Panc1 (cell line): Measurements from ENCODE around the gene PACSIN1. TPM values are rescaled to one million over a fixed set of nuclear protein-coding genes. Genes with fewer than 3 reads are reported as not detected.

Experiments used
- ATAC-seq: fragments of 200-7000 bp; cut with Tn5 transposase; 2 replicates; pipeline ENCODE4 v1.9.1; 2020; ENCODE audit warnings: mild to moderate bottlenecking, moderate library complexity
- BruUV-seq: library from RNA; stranded (reverse); fragments of 400-500 nt; replicated peaks from 2 replicates; lab custom pipeline; 2021; lab: Mats Ljungman, UMichigan
- CTCF ChIA-PET: fragments of 300-600 bp; sonication (Branson Sonifier 250); formaldehyde crosslinking; loops from one replicate; lab custom pipeline; 2022; ENCODE audit warnings: antibody characterized with exemption; lab: Charles Lee
- POLR2A ChIA-PET: fragments of 300-600 bp; sonication (Branson Sonifier 250); formaldehyde crosslinking; loops from one replicate; lab custom pipeline; 2022; ENCODE audit warnings: antibody characterized with exemption; lab: Charles Lee
- DNase-seq: peaks from one replicate; pipeline ENCODE4 v3.0.0-alpha.2; 2010; ENCODE audit warnings: low read depth, low spot score
- H3K27ac ChIP-seq: 2 replicates; pipeline ENCODE4 v1.5.1; 2011; ENCODE audit warnings: mild to moderate bottlenecking, low read length, inconsistent platforms
- H3K27me3 ChIP-seq: fragments of 200-500 bp; sonication (Bioruptor generic); 2 replicates; pipeline ENCODE4 v1.6.0; 2014; ENCODE audit warnings: low read length, inconsistent platforms; ENCODE audit not compliant: control insufficient read depth, insufficient read depth
- H3K36me3 ChIP-seq: fragments of 200-500 bp; sonication (Bioruptor generic); 2 replicates; pipeline ENCODE4 v1.5.1; 2014; ENCODE audit warnings: inconsistent platforms, mild to moderate bottlenecking, low read length, moderate library complexity; ENCODE audit not compliant: control insufficient read depth, insufficient read depth
- H3K4me1 ChIP-seq: 2 replicates; pipeline ENCODE4 v1.5.1; 2011; ENCODE audit warnings: inconsistent platforms, mild to moderate bottlenecking, low read length, moderate library complexity; ENCODE audit not compliant: control insufficient read depth, insufficient read depth
- H3K4me3 ChIP-seq, 2 experiments: 2 replicates each; pipeline ENCODE4 v1.5.1; 2011 to 2012; ENCODE audit warnings: low read depth in 2 of 2, low read length in 2 of 2, mild to moderate bottlenecking in 2 of 2, inconsistent platforms in 1 of 2, moderate library complexity in 1 of 2
- H3K9me3 ChIP-seq: fragments of 200-500 bp; sonication (Bioruptor generic); 2 replicates; pipeline ENCODE4 v1.5.1; 2014; ENCODE audit warnings: low read depth, mild to moderate bottlenecking, inconsistent platforms, low read length, moderate library complexity; ENCODE audit not compliant: control insufficient read depth, insufficient read depth
- POLR2AphosphoS5 ChIP-seq: IDR thresholded peaks from 2 replicates; pipeline ENCODE4 v1.6.1; 2012; ENCODE audit warnings: mild to moderate bottlenecking, low read depth, low read length, moderate library complexity
- SIN3A ChIP-seq: IDR thresholded peaks from 2 replicates; pipeline ENCODE4 v1.6.1; 2012; ENCODE audit warnings: low read depth, mild to moderate bottlenecking, low read length, moderate library complexity, borderline replicate concordance; ENCODE audit not compliant: insufficient read depth
- TCF7L2 ChIP-seq: IDR thresholded peaks from 2 replicates; pipeline ENCODE4 v1.6.1; 2011; ENCODE audit warnings: mild to moderate bottlenecking, low read depth, low read length, inconsistent platforms
- in situ Hi-C: cut with HindIII; loops from 2 replicates; pipeline ENCODE4 v1.10.0; 2016; ENCODE audit warnings: low sequenced_read_pairs, low pct_unique_long_range_greater_than_20kb
- intact Hi-C: fragments of 100-400 bp; cut with micrococcal nuclease; formaldehyde crosslinking; loops from one replicate; pipeline ENCODE4 v1.10.0; 2022; ENCODE audit not compliant: unreplicated experiment
- total RNA-seq: library from RNA; stranded (reverse); gene quantifications from one replicate; pipeline ENCODE4 v1.2.1, GENCODE V29; 2021; ENCODE audit not compliant: unreplicated experiment
- TF ChIP-seq, protein P1 (sequence below): fragments of 450-650 bp; IDR thresholded peaks from 2 replicates; pipeline ENCODE4 v1.5.1; 2017; ENCODE audit warnings: mild to moderate bottlenecking
- TF ChIP-seq, protein P2 (sequence below), 2 experiments: IDR thresholded peaks; 2 replicates each; pipeline ENCODE4 v1.6.1; 2011 to 2012; ENCODE audit warnings: low read depth in 2 of 2, control low read depth in 1 of 2, low read length in 1 of 2, mild to moderate bottlenecking in 1 of 2, moderate library complexity in 1 of 2; ENCODE audit not compliant: insufficient read depth in 1 of 2

Gene PACSIN1
- total RNA-seq, 1 experiment from 2014 or later: 0.18 TPM

DNA sequence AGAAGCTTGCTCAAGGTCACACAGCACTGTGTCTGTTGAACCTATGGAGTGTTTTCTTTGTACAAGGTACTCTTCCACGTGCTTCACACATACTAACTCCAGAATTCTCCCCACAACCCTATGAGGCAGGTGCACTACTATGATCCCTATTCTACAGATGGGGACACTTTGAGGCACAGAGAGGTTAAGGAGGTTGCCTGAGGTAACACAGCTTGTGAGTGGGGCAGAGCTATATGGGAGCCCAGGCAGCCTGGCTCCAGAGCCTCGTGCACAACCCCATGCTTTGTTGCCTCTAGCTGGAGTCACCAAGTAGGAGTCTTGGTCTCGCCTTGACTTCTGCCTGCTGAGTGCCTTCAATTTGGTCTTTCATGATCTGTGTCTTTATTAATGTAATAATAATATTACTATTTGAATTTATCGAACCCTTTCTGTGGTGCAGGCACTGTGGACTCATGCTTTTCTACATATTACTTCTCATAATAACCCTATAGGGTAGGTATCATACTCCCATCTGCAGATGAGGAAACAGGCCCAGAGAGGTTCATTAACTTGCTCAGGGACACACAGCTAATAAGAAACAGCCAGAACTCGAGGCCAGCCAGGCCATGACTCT, 103.6 kb downstream of the PACSIN1 start:
- no peak for DNase-seq
- ChIA-PET POLR2A (no interaction called here), CTCF (no interaction called here)
- H3K9me3 ChIP-seq: no peaks in the 10 kb centered on the region
- H3K27me3 ChIP-seq: no peaks in the 10 kb centered on the region
- no peak for ATAC-seq
- no TSS peak for BruUV-seq
- 0 out of 2 replicates have a peak, but pooled peaks cover 3% of the 10 kb centered on the region for H3K4me1 ChIP-seq
- H3K36me3 ChIP-seq: no peaks in the 10 kb centered on the region
- intact Hi-C loops (no loop called here), in situ Hi-C loops (no loop called here)
- H3K27ac ChIP-seq: no peak overlapping the region
- TF ChIP-seq TCF7L2 (no peak), SIN3A (no peak), POLR2AphosphoS5 (no peak)
- TF ChIP-seq, protein P1, sequence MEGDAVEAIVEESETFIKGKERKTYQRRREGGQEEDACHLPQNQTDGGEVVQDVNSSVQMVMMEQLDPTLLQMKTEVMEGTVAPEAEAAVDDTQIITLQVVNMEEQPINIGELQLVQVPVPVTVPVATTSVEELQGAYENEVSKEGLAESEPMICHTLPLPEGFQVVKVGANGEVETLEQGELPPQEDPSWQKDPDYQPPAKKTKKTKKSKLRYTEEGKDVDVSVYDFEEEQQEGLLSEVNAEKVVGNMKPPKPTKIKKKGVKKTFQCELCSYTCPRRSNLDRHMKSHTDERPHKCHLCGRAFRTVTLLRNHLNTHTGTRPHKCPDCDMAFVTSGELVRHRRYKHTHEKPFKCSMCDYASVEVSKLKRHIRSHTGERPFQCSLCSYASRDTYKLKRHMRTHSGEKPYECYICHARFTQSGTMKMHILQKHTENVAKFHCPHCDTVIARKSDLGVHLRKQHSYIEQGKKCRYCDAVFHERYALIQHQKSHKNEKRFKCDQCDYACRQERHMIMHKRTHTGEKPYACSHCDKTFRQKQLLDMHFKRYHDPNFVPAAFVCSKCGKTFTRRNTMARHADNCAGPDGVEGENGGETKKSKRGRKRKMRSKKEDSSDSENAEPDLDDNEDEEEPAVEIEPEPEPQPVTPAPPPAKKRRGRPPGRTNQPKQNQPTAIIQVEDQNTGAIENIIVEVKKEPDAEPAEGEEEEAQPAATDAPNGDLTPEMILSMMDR: no peak
- TF ChIP-seq, protein P2, sequence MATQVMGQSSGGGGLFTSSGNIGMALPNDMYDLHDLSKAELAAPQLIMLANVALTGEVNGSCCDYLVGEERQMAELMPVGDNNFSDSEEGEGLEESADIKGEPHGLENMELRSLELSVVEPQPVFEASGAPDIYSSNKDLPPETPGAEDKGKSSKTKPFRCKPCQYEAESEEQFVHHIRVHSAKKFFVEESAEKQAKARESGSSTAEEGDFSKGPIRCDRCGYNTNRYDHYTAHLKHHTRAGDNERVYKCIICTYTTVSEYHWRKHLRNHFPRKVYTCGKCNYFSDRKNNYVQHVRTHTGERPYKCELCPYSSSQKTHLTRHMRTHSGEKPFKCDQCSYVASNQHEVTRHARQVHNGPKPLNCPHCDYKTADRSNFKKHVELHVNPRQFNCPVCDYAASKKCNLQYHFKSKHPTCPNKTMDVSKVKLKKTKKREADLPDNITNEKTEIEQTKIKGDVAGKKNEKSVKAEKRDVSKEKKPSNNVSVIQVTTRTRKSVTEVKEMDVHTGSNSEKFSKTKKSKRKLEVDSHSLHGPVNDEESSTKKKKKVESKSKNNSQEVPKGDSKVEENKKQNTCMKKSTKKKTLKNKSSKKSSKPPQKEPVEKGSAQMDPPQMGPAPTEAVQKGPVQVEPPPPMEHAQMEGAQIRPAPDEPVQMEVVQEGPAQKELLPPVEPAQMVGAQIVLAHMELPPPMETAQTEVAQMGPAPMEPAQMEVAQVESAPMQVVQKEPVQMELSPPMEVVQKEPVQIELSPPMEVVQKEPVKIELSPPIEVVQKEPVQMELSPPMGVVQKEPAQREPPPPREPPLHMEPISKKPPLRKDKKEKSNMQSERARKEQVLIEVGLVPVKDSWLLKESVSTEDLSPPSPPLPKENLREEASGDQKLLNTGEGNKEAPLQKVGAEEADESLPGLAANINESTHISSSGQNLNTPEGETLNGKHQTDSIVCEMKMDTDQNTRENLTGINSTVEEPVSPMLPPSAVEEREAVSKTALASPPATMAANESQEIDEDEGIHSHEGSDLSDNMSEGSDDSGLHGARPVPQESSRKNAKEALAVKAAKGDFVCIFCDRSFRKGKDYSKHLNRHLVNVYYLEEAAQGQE (IDR thresholded peaks at IDR 0.05; ENCODE audit: insufficient read depth in 1 of 2, low read depth in 2 of 2, low read length in 1 of 2): no peak
- no peak overlapping the region for H3K4me3 ChIP-seq

DNA sequence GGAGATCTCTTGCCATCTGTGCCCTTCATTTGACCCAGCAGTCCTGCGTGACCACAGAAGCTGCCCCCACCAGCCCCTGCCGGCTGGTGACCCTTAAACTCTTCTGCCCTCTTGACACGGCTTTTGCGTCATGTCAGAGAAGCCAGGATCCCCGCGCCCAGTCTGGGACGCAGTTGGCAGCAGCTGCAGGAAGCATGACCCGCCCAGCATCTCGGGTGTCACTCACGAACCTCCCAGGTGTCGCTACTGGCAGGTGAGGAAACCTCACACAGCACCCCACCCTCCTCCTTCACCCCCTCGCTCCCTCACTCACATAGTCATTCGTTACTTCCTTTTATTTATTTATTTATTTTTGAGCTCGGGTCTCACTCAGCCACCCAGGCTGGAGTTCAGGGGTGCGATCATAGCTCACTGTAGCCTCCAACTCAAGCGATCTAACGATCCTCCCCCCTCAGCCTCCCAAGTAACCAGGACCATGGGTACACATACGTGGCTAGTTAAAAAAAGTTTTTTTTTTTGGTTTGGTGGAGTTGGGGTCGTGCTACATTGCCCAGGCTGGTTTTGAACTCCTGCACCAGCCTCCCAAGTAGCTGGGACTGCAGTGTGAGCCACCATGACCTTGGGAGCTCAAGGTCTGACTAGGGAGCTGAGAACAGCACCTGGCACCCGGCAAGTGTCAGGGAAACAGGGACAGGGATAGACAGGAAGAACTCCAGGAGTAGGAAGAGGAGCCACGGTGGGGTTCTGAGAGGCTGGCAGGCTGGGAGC, 104.4 kb downstream of the PACSIN1 start:
- BruUV-seq: no TSS peak
- Histone ChIP-seq H3K4me3 (no peak overlapping the region), H3K36me3 (no peaks in the 10 kb centered on the region), H3K27me3 (no peaks in the 10 kb centered on the region), H3K4me1 (0 out of 2 replicates have a peak, but pooled peaks cover 3% of the 10 kb centered on the region), H3K9me3 (no peaks in the 10 kb centered on the region), H3K27ac (no peak overlapping the region)
- DNase-seq (no peak), ATAC-seq (no peak)
- intact Hi-C loops (no loop called here), in situ Hi-C loops (no loop called here)
- CTCF ChIA-PET: no interaction called here
- no peak for TF ChIP-seq TCF7L2
- TF ChIP-seq, protein P2 (IDR thresholded peaks at IDR 0.05; ENCODE audit: insufficient read depth in 1 of 2, low read depth in 2 of 2, low read length in 1 of 2): no peak
- TF ChIP-seq POLR2AphosphoS5: no peak
- no peak for TF ChIP-seq SIN3A
- TF ChIP-seq, protein P1: no peak
- POLR2A ChIA-PET: no interaction called here
